HEK293 (cell line): Measurements from ENCODE around the gene TSPEAR.

Experiments used
- CTCF ChIA-PET: fragments of 350-600 bp; formaldehyde crosslinking; extraction: SDS; loops from one replicate; lab custom pipeline; 2021; ENCODE audit warnings: antibody characterized with exemption; lab: Yijun Ruan, JAX
- POLR2A ChIA-PET: fragments of 300-600 bp; formaldehyde crosslinking; extraction: SDS; loops from one replicate; lab custom pipeline; 2020; ENCODE audit warnings: antibody characterized with exemption, inconsistent platforms; lab: Yijun Ruan, JAX
- H3K27ac ChIP-seq: fragments of 200-500 bp; sonication (Bioruptor generic); 2 replicates; pipeline ENCODE4 v1.5.1; 2014; ENCODE audit warnings: low read depth, low read length, control low read depth, inconsistent platforms; ENCODE audit errors: extremely low read depth
- H3K36me3 ChIP-seq, 2 experiments: fragments of 200-500 bp in 1 of 2; sonication (Bioruptor generic) in 1 of 2; 1 replicate in 1 of 2; 2 replicates in 1 of 2; pipeline ENCODE4 v1.5.1; 2014 to 2017; ENCODE audit warnings: inconsistent platforms in 2 of 2, low read length in 2 of 2; ENCODE audit not compliant: control insufficient read depth in 2 of 2, insufficient read depth in 1 of 2
- H3K4me1 ChIP-seq: fragments of 200-500 bp; sonication (Bioruptor generic); 2 replicates; pipeline ENCODE4 v1.5.1; 2014; ENCODE audit warnings: mild to moderate bottlenecking, low read length, inconsistent platforms; ENCODE audit not compliant: control insufficient read depth, insufficient read depth
- H3K4me3 ChIP-seq: 2 replicates; pipeline ENCODE4 v1.5.1; 2011; ENCODE audit warnings: low read depth, mild to moderate bottlenecking, control low read depth, low read length, moderate library complexity
- H3K9me3 ChIP-seq: fragments of 200-500 bp; sonication (Bioruptor generic); 2 replicates; pipeline ENCODE4 v1.5.1; 2014; ENCODE audit warnings: low read depth, low read length, inconsistent platforms; ENCODE audit not compliant: control insufficient read depth, insufficient read depth
- AEBP2 ChIP-seq: fragments of 450-650 bp; formaldehyde crosslinking; IDR thresholded peaks from 2 replicates; pipeline ENCODE4 v1.5.1; 2016; ENCODE audit warnings: missing biosample characterization, missing genetic modification characterization, borderline replicate concordance
- BCL11A ChIP-seq: fragments of 450-650 bp; formaldehyde crosslinking; IDR thresholded peaks from 2 replicates; pipeline ENCODE4 v1.5.1; 2016; ENCODE audit warnings: low read depth, missing biosample characterization, missing genetic modification characterization
- ELK4 ChIP-seq: IDR thresholded peaks from 2 replicates; pipeline ENCODE4 v1.6.1; 2011; ENCODE audit warnings: mild to moderate bottlenecking, low read depth, low read length, borderline replicate concordance
- GLI2 ChIP-seq: fragments of 450-650 bp; formaldehyde crosslinking; IDR thresholded peaks from 2 replicates; pipeline ENCODE4; 2017; ENCODE audit warnings: missing biosample characterization, missing genetic modification characterization, low read depth, borderline replicate concordance
- GLI4 ChIP-seq: fragments of 450-650 bp; formaldehyde crosslinking; IDR thresholded peaks from 2 replicates; pipeline ENCODE4 v1.5.1; 2016; ENCODE audit warnings: missing biosample characterization, missing genetic modification characterization
- HOXC10 ChIP-seq: sonication (generic); formaldehyde crosslinking; IDR thresholded peaks from 2 replicates; pipeline ENCODE4 v1.8.1; 2023; ENCODE audit warnings: mild to moderate bottlenecking, missing genetic modification reagents
- KLF7 ChIP-seq: fragments of 450-650 bp; formaldehyde crosslinking; IDR thresholded peaks from 2 replicates; pipeline ENCODE4 v1.5.1; 2016; ENCODE audit warnings: missing biosample characterization, missing genetic modification characterization, borderline replicate concordance
- OSR2 ChIP-seq: fragments of 450-650 bp; formaldehyde crosslinking; IDR thresholded peaks from 2 replicates; pipeline ENCODE4 v1.5.1; 2016; ENCODE audit warnings: missing biosample characterization, missing genetic modification characterization
- PBX3 ChIP-seq: sonication (generic); formaldehyde crosslinking; IDR thresholded peaks from 2 replicates; pipeline ENCODE4 v1.8.1; 2022; ENCODE audit warnings: mild to moderate bottlenecking, moderate library complexity, missing genetic modification reagents
- ZBTB10 ChIP-seq: fragments of 450-650 bp; formaldehyde crosslinking; IDR thresholded peaks from 2 replicates; pipeline ENCODE4 v1.5.1; 2016; ENCODE audit warnings: missing biosample characterization, missing genetic modification characterization
- ZBTB26 ChIP-seq: fragments of 450-650 bp; formaldehyde crosslinking; optimal IDR thresholded peaks from 2 replicates; pipeline ENCODE3; 2016; ENCODE audit warnings: missing biosample characterization, mild to moderate bottlenecking, missing genetic modification characterization
- ZBTB8A ChIP-seq: fragments of 450-650 bp; formaldehyde crosslinking; IDR thresholded peaks from 2 replicates; pipeline ENCODE4 v1.5.1; 2016; ENCODE audit warnings: missing biosample characterization, missing genetic modification characterization
- ZNF112 ChIP-seq: fragments of 450-650 bp; formaldehyde crosslinking; IDR thresholded peaks from 2 replicates; pipeline ENCODE4 v1.5.0; 2017; ENCODE audit warnings: missing biosample characterization, missing genetic modification characterization
- ZNF114 ChIP-seq: fragments of 450-650 bp; formaldehyde crosslinking; IDR thresholded peaks from 2 replicates; pipeline ENCODE4 v1.5.0; 2017; ENCODE audit warnings: missing biosample characterization, missing genetic modification characterization
- ZNF138 ChIP-seq: fragments of 450-650 bp; formaldehyde crosslinking; IDR thresholded peaks from 2 replicates; pipeline ENCODE4 v1.5.1; 2016; ENCODE audit warnings: missing biosample characterization, missing genetic modification characterization, borderline replicate concordance
- ZNF174 ChIP-seq: fragments of 450-650 bp; formaldehyde crosslinking; IDR thresholded peaks from 2 replicates; pipeline ENCODE4 v1.5.0; 2017; ENCODE audit warnings: missing biosample characterization, mild to moderate bottlenecking, missing genetic modification characterization
- ZNF394 ChIP-seq: fragments of 450-650 bp; formaldehyde crosslinking; IDR thresholded peaks from 2 replicates; pipeline ENCODE4 v1.5.1; 2016; ENCODE audit warnings: missing biosample characterization, missing genetic modification characterization, mild to moderate bottlenecking, moderate library complexity, borderline replicate concordance
- ZNF48 ChIP-seq: fragments of 450-650 bp; formaldehyde crosslinking; IDR thresholded peaks from 2 replicates; pipeline ENCODE4 v1.5.1; 2016; ENCODE audit warnings: missing biosample characterization, missing genetic modification characterization
- ZNF510 ChIP-seq: fragments of 450-650 bp; formaldehyde crosslinking; IDR thresholded peaks from 2 replicates; pipeline ENCODE4 v1.5.1; 2018; ENCODE audit warnings: mild to moderate bottlenecking, missing genetic modification characterization, missing biosample characterization; ENCODE audit not compliant: insufficient replicate concordance
- ZNF558 ChIP-seq: fragments of 450-650 bp; formaldehyde crosslinking; IDR thresholded peaks from 2 replicates; pipeline ENCODE4 v1.5.1; 2016; ENCODE audit warnings: missing biosample characterization, missing genetic modification characterization
- ZNF561 ChIP-seq: fragments of 450-650 bp; IDR thresholded peaks from 2 replicates; pipeline ENCODE4 v1.5.1; 2018; ENCODE audit warnings: missing biosample characterization, missing genetic modification characterization, borderline replicate concordance
- ZNF585B ChIP-seq: fragments of 450-650 bp; formaldehyde crosslinking; IDR thresholded peaks from 2 replicates; pipeline ENCODE4 v1.5.1; 2016; ENCODE audit warnings: missing biosample characterization, missing genetic modification characterization
- ZNF639 ChIP-seq: fragments of 450-650 bp; formaldehyde crosslinking; IDR thresholded peaks from 2 replicates; pipeline ENCODE4 v1.5.1; 2016; ENCODE audit warnings: missing biosample characterization, missing genetic modification characterization
- ZNF645 ChIP-seq: fragments of 450-650 bp; formaldehyde crosslinking; IDR thresholded peaks from 2 replicates; pipeline ENCODE4; 2016; ENCODE audit warnings: missing biosample characterization, missing genetic modification characterization
- ZNF692 ChIP-seq: fragments of 450-650 bp; formaldehyde crosslinking; IDR thresholded peaks from 2 replicates; pipeline ENCODE4 v1.5.1; 2016; ENCODE audit warnings: missing biosample characterization, missing genetic modification characterization

Gene TSPEAR

GRCh38 chr21:44727757-44728156, 16.4 kb upstream of the TSPEAR start:
- H3K27ac ChIP-seq: no peak overlapping the region
- no peaks in the 10 kb centered on the region for H3K36me3 ChIP-seq
- CTCF ChIA-PET: no interaction called here
- no peak overlapping the region for H3K4me3 ChIP-seq
- no peaks in the 10 kb centered on the region for H3K4me1 ChIP-seq
- H3K9me3 ChIP-seq: no peaks in the 10 kb centered on the region
- POLR2A ChIA-PET: interaction anchor here (0.7 kb wide), 1 partner anchor 430 kb away, joined by 3 read pairs; no protein-coding TSS in a partner anchor
- TF ChIP-seq GLI4 (tag by site-specific recombination) (no peak), ZNF510 (tag by site-specific recombination) (no peak), ZNF645 (no peak), ZNF561 (no peak), ZNF112 (tag by site-specific recombination) (no peak), PBX3 (no peak), ZNF138 (tag by site-specific recombination) (no peak), ZNF692 (tag by site-specific recombination) (no peak), GLI2 (no peak), KLF7 (tag by site-specific recombination) (no peak), ZNF639 (no peak), ZNF585B (no peak), ZBTB8A (tag by site-specific recombination) (no peak), HOXC10 (CRISPR knock-in tag) (no peak), ZNF558 (tag by site-specific recombination) (no peak), BCL11A (no peak), ZNF174 (tag by site-specific recombination) (no peak), OSR2 (tag by site-specific recombination) (no peak), ZBTB10 (tag by site-specific recombination) (no peak)

GRCh38 chr21:44727321-44727720, 15.9 kb upstream of the TSPEAR start:
- Histone ChIP-seq H3K36me3 (no peaks in the 10 kb centered on the region), H3K27ac (no peak overlapping the region), H3K4me3 (no peak overlapping the region), H3K4me1 (no peaks in the 10 kb centered on the region), H3K9me3 (no peaks in the 10 kb centered on the region)
- POLR2A ChIA-PET: no interaction called here
- CTCF ChIA-PET: no interaction called here
- no peak for TF ChIP-seq ZNF114 (tag by site-specific recombination)
- no peak for TF ChIP-seq AEBP2 (tag by site-specific recombination)
- TF ChIP-seq ZBTB26 (tag by site-specific recombination): no peak
- TF ChIP-seq ZNF48 (tag by site-specific recombination): no peak
- TF ChIP-seq ELK4: no peak
- no peak for TF ChIP-seq ZNF394 (tag by site-specific recombination)
